GM18909 (cell line): Measurements from ENCODE around the gene SLC25A10.

Experiments
- ATAC-seq: cut with Tn5 transposase; IDR thresholded peaks from one replicate; pipeline ENCODE4 v1.9.1; 2021; ENCODE audit warnings: mild to moderate bottlenecking; ENCODE audit not compliant: unreplicated experiment, poor library complexity

The SLC25A10 gene

DNA sequence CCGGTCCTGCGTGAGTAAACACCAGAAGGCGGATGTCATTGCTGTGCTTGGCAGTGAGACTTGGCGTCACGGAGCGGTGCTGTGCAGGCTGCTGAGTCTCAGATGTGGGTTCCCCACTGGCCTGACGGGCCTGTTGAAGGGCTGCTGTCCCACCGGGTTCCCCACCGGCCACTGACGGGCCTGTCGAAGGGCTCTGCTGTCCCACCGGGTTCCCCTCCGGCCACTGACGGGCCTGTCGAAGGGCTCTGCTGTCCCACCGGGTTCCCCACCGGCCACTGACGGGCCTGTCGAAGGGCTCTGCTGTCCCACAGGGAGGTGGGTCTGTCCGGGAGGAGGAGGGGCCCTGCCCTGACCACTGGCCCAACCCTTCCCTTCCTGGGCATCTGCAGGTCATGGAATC is 25.5 kb upstream of the SLC25A10 start:
- ATAC-seq = no peak

DNA sequence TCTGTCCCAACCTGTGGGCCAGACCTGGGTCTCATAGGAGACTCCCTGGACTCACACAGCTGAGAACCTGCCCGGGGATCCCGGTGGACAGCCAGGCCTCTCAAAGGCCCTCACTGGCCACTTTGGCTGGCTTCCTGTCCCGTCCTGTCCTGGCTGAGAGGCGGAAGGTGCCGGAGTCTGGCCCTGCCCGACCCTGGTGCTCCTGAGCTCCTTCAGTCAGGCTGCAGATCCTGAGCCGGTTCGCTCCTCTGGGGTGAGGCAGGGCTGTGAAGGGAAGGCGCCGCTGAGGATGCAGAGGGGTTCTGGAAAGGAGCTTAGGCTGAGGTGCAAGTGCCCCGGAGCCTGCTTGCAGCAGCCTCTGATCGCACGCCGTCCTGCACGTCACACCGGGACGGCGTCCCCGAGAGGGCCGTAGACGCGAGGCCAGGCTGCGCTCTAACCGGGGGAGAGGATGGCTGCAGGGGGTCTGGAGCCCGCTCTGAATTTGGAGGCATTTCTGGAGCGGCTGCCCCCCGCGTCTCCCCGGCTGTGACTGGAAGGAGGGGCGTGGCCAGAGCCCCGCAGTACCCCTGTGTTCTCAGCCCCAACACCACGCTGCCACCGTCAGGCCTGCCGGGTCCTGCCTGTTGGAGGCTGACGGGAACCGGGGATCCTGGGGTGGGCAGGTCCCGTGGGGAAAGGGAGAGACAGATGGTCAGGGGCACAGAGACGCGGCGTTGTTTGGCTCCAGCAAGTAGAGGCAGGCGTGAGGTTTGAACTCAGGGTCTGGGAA is 24.1 kb upstream of the SLC25A10 start:
- ATAC-seq = no peak

DNA sequence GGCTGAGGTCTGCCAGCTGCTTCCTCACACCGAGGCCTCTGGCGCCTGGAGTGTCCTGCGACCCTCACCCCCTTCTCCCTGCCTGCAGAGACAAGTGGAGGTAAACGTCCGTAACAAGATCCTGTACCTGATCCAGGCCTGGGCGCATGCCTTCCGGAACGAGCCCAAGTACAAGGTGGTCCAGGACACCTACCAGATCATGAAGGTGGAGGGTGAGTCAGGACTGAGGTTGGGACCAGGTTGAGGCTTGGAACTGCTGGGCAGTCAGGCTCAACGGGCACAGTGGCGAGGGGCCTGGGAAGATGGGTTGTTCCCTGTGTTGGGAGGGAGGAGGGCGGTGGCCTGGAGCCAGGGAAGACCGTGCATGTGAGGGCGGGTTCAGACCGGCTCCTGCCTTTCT is 23.5 kb upstream of the SLC25A10 start:
- no peak for ATAC-seq

- ATAC-seq = no peak
Measured at GRCh38 chr17:81690066-81690465, 22.0 kb upstream of the SLC25A10 start.

GRCh38 chr17:81690549-81690948 is 21.5 kb upstream of the SLC25A10 start:
- ATAC-seq = no peak

DNA sequence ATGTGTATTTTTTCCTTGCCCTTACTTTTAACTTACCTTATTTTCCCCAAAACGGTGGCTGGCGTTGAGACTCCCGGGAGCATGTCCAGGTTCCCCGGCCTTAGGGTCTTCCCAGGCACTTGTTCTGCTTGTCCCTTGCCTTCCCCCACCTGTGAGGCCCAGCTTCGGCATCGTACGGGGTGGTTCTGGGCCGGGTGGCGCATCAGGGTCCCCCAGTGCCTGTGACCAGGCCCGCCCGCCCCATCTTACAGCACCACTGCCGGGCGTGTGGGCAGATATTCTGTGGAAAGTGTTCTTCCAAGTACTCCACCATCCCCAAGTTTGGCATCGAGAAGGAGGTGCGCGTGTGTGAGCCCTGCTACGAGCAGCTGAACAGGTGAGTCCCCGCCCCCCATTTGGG is 20.9 kb upstream of the SLC25A10 start:
- no peak for ATAC-seq

GRCh38 chr17:81691608-81692007 is 20.5 kb upstream of the SLC25A10 start:
- ATAC-seq = no peak

DNA sequence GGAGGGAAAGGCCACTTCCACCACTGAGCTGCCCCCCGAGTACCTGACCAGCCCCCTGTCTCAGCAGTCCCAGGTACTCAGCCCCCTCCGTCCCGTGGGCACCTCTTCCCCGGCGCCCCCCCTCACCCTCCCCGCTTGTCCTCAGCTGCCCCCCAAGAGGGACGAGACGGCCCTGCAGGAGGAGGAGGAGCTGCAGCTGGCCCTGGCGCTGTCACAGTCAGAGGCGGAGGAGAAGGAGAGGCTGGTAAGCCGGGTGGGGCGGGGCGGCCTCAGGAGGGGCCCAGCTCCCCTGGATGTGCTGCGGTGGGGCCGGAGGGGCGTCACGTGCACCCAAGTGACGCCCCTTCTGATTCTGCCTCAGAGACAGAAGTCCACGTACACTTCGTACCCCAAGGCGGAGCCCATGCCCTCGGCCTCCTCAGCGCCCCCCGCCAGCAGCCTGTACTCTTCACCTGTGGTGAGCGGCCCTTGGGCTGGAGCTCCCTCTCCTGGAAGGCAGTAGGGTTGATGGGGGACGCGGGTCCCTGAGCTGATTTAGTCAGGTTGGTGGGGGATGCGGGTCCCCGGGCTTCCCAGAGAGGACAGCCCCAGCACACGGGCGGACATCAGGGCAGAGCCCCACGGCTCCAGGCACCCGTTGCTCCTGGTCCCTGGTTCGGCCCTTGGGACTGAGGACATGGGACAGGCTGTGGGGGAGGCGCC is 18.4 kb upstream of the SLC25A10 start:
- no peak for ATAC-seq

DNA sequence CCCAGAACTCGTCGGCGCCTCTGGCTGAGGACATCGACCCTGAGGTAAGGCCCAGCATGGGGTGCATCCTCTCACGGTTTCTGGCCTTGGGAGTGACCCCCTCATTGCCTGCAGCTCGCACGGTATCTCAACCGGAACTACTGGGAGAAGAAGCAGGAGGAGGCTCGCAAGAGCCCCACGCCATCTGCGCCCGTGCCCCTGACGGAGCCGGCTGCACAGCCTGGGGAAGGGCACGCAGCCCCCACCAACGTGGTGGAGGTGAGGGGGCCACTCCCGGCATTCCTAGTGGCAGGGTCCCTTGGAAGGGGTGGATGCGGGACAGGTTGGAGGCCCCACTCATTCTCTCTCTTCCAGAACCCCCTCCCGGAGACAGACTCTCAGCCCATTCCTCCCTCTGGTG is 17.3 kb upstream of the SLC25A10 start:
- no peak for ATAC-seq

DNA sequence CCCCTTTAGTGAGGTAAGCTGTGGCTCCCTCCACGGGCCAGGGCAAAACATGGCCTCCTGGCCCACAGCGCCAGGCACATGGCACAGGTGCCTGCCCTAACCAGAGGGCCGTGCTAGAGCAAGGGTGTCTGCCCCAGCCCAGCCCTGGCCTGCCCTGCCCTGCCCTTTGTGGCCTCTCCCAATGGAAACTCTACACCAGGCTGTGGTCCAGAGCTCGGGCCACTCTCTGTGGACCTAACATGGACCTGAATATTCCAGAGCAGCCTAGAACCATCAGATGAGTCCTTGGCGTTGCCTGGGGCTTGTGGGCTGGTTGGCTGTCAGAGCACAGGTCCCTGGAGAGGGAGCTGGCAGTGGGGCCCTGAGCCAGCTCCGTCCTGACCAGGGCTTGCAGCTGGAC is 16.9 kb upstream of the SLC25A10 start:
- no peak for ATAC-seq

DNA sequence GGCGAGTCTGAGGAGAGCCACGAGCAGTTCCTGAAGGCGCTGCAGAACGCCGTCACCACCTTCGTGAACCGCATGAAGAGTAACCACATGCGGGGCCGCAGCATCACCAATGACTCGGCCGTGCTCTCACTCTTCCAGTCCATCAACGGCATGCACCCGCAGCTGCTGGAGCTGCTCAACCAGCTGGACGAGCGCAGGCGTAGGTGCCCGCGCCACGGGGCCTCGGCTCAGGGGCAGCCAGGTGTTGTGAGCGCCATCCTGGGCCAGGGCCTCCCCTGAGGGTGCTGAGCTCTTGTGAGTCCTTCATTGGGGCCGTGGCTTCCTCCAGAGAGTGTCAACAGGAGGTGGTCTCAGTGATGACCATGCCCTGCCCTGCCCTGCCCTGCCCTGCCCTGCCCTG is 16.3 kb upstream of the SLC25A10 start:
- ATAC-seq = no peak

GRCh38 chr17:81696218-81696941 is 15.7 kb upstream of the SLC25A10 start:
- no peak for ATAC-seq

DNA sequence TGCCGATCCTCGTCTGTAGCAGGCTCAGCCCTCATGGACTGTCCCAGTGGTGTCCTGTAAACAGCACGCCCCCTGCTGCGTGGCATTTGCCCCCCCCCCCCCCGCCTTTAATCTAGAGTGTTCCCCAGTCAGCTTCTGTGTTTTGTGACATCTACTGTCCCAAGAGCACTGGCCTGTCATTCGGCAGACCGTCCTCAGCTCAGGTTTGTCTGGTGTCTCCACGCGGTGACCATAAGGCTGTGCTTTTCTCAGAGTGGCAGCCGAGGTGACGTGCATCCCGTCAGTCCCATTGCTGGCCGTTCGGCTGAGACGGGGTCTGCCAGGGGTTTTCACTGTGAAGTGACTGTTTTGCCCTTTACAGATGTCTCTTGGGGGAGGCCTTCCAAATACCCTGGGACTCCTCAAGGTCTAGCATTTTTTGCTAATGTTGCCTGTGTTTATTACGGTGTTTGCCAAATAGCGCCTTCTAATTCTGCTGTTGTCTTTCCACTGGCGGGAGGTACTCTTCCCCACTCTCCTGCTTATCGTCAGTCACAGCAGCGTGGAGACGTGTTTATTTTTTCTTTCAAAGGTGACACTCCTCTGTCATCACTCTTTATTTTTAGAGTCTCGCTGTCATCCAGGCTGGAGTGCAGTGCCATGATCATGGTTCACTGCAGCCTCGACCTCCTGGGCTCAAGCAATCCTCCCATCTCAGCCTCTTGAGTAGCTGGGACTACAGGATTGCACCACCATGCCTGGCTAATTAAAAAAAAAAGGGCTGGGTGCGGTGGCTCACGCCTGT is 14.6 kb upstream of the SLC25A10 start:
- ATAC-seq = no peak

DNA sequence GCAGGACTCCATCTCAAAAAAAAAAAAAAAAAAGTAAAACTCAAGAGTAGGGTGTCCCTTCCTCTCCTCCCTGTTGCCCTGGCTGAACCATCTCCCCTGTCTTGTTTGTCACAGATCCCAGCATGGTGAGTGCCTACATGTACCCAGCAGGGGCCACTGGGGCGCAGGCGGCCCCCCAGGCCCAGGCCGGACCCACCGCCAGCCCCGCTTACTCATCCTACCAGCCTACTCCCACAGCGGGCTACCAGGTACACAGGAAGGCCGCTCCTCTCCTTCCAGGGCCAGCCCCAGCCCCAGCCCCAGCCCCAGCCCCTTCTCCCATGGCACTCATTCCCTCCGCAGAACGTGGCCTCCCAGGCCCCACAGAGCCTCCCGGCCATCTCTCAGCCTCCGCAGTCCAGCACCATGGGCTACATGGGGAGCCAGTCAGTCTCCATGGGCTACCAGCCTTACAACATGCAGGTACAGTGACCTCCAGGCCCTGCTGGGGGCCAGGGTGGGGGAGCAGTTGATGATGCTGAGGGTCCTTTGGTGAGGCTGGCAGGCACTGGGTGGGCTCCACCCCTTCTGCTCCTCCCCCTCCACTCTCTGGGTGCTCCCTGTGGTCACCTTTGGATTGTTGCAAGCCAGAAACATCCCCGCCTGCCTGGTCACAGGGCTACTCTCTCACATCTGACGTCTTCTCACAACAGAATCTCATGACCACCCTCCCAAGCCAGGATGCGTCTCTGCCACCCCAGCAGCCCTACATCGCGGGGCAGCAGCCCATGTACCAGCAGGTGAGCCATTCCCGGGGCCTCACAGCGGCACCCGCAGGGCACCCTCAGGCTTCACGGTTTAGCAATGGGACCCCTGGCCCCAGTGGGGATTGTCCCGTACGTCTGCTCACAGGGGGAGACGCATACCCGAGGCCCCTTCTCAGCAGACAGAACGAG is 11.5 kb upstream of the SLC25A10 start:
- ATAC-seq = no peak

GRCh38 chr17:81701288-81702071 is 10.6 kb upstream of the SLC25A10 start:
- no peak for ATAC-seq

- peak; percentile 80 for ATAC-seq
Measured at GRCh38 chr17:81702934-81703746, 8.9 kb upstream of the SLC25A10 start, which contains the start of gene MRPL12. MRPL12 (plus strand) TSS chr17:81703367; CDS start chr17:81703502, 135 bp downstream.

- no peak for ATAC-seq
Measured at GRCh38 chr17:81703747-81704654, 8.1 kb upstream of the SLC25A10 start.
